Fibroblast of lung (primary cell): ENCODE data around the gene PTRH1. TPM values are rescaled to one million over a fixed set of nuclear protein-coding genes. Genes with fewer than 3 reads are reported as not detected.

ENCODE experiments used
- DNase-seq, 2 donors: peaks; one replicate each; pipeline versions ENCODE4 v3.0.0 to v3.0.0-alpha.2; 2010; ENCODE audit warnings: low read depth in 2 of 2
- H2AFZ ChIP-seq: 2 replicates; pipeline ENCODE4 v1.5.1; 2012; ENCODE audit warnings: low read length, control low read depth, inconsistent platforms
- H3K27ac ChIP-seq: 2 replicates; pipeline ENCODE4 v1.5.1; 2011; ENCODE audit warnings: low read length, control low read depth; ENCODE audit not compliant: insufficient read depth
- H3K27me3 ChIP-seq: 2 replicates; pipeline ENCODE4 v1.5.1; 2011; ENCODE audit warnings: mild to moderate bottlenecking, low read length; ENCODE audit not compliant: control insufficient read depth, insufficient read depth
- H3K36me3 ChIP-seq: 2 replicates; pipeline ENCODE4 v1.5.1; 2011; ENCODE audit warnings: low read length; ENCODE audit not compliant: control insufficient read depth, insufficient read depth
- H3K4me1 ChIP-seq: 2 replicates; pipeline ENCODE4 v1.5.1; 2011; ENCODE audit warnings: low read length; ENCODE audit not compliant: control insufficient read depth, insufficient read depth; ENCODE audit errors: extremely low read depth
- H3K4me2 ChIP-seq: 2 replicates; pipeline ENCODE4 v1.5.1; 2011; ENCODE audit warnings: low read length, control low read depth; ENCODE audit not compliant: insufficient read depth; ENCODE audit errors: extremely low read depth
- H3K4me3 ChIP-seq, 4 experiments: fragments of 200-600 bp in 1 of 4; sonication (generic) in 1 of 4; replicated peaks in 1 of 4; 2 replicates each; pipeline ENCODE4 v1.5.1; 2011 to 2016; ENCODE audit warnings: low read length in 4 of 4, low read depth in 3 of 4, mild to moderate bottlenecking in 3 of 4, control low read depth in 2 of 4, inconsistent platforms in 1 of 4, mixed read lengths in 1 of 4; ENCODE audit not compliant: insufficient read depth in 1 of 4; ENCODE audit errors: control extremely low read depth in 1 of 4
- H3K79me2 ChIP-seq: 2 replicates; pipeline ENCODE4 v1.5.1; 2012; ENCODE audit warnings: mild to moderate bottlenecking, low read length, inconsistent platforms; ENCODE audit not compliant: control insufficient read depth, insufficient read depth
- H3K9ac ChIP-seq: 2 replicates; pipeline ENCODE4 v1.5.1; 2011; ENCODE audit warnings: mild to moderate bottlenecking, low read length, control low read depth; ENCODE audit not compliant: insufficient read depth
- H3K9me3 ChIP-seq: 2 replicates; pipeline ENCODE4 v1.5.1; 2012; ENCODE audit warnings: low read depth, low read length; ENCODE audit not compliant: control insufficient read depth, insufficient read depth
- H4K20me1 ChIP-seq: 2 replicates; pipeline ENCODE4 v1.5.1; 2011; ENCODE audit warnings: low read length; ENCODE audit not compliant: control insufficient read depth, insufficient read depth; ENCODE audit errors: extremely low read depth
- CTCF ChIP-seq, 2 donors: IDR thresholded peaks in 1 of 2; conservative IDR thresholded peaks in 1 of 2; 1 replicate in 1 of 2; 2 replicates in 1 of 2; pipeline ENCODE4 v1.5.1; 2011 to 2012; ENCODE audit warnings: low read length in 2 of 2, control low read depth in 1 of 2, inconsistent platforms in 1 of 2, low read depth in 1 of 2, mild to moderate bottlenecking in 1 of 2
- EZH2 ChIP-seq: IDR thresholded peaks from 2 replicates; pipeline ENCODE4 v1.5.1; 2012; ENCODE audit warnings: low read length, control low read depth, mild to moderate bottlenecking; ENCODE audit errors: missing control alignments
- polyA plus RNA-seq, 2 donors: library from polyadenylated mRNA; depleted of rRNA in 1 of 2; stranded (reverse) in 1 of 2; unstranded in 1 of 2; fragments of >200 nt; gene quantifications; 2 replicates each; pipeline ENCODE4 v1.2.1, GENCODE V29; 2011 to 2012; ENCODE audit warnings: missing spikeins in 1 of 2
- total RNA-seq: library from RNA; depleted of rRNA; stranded (reverse); fragments of >200 nt; gene quantifications from 2 replicates; pipeline ENCODE4 v1.2.1, GENCODE V29; 2014

PTRH1 gene
- total and polyA plus RNA-seq, 2 donors (not counting 1 experiment from before 2014, with no cell fraction given), result 4.9 to 26.1 TPM

- TF ChIP-seq EZH2 (no peak), CTCF (conservative IDR thresholded peaks at IDR 0.05 in 1 of 2, IDR thresholded peaks at IDR 0.05 in 1 of 2; ENCODE audit: low read depth in 1 of 2, low read length in 2 of 2) (no peak)
- no peak overlapping the region for H3K4me3 ChIP-seq
- peak in 1 of 2 donors; percentile 38 for DNase-seq
- no peak overlapping the region for H3K27ac ChIP-seq
- H3K4me1 ChIP-seq, result peaks cover 2% of the 10 kb centered on the region
- no peak overlapping the region for H3K9ac ChIP-seq
- H3K79me2 ChIP-seq, result no peaks in the 10 kb centered on the region
- H3K9me3 ChIP-seq, result no peaks in the 10 kb centered on the region
- H2AFZ ChIP-seq, result no peak overlapping the region
- no peaks in the 10 kb centered on the region for H4K20me1 ChIP-seq
- H3K27me3 ChIP-seq, result no peaks in the 10 kb centered on the region
- H3K4me2 ChIP-seq, result no peak overlapping the region
- peaks cover 18% of the 10 kb centered on the region for H3K36me3 ChIP-seq
These were observed 48.2 kb downstream of the PTRH1 start for GRCh38 chr9:127667127-127667844.

GRCh38 chr9:127664678-127665507, 50.6 kb downstream of the PTRH1 start:
- no peak overlapping the region for H3K27ac ChIP-seq
- peaks cover 15% of the 10 kb centered on the region for H3K36me3 ChIP-seq
- TF ChIP-seq EZH2 (no peak), CTCF (conservative IDR thresholded peaks at IDR 0.05 in 1 of 2, IDR thresholded peaks at IDR 0.05 in 1 of 2; ENCODE audit: low read depth in 1 of 2, low read length in 2 of 2) (no peak)
- no peaks in the 10 kb centered on the region for H4K20me1 ChIP-seq
- H3K4me1 ChIP-seq, result peaks cover 2% of the 10 kb centered on the region
- H3K4me2 ChIP-seq, result no peak overlapping the region
- no peak for DNase-seq
- H3K27me3 ChIP-seq, result no peaks in the 10 kb centered on the region
- H2AFZ ChIP-seq, result no peak overlapping the region
- no peaks in the 10 kb centered on the region for H3K79me2 ChIP-seq
- no peaks in the 10 kb centered on the region for H3K9me3 ChIP-seq
- no peak overlapping the region for H3K9ac ChIP-seq
- no peak overlapping the region for H3K4me3 ChIP-seq

GRCh38 chr9:127664324-127664677, 51.2 kb downstream of the PTRH1 start:
- Histone ChIP-seq H3K9ac (no peak overlapping the region), H2AFZ (no peak overlapping the region), H4K20me1 (no peaks in the 10 kb centered on the region), H3K4me3 (no peak overlapping the region), H3K4me1 (peaks cover 2% of the 10 kb centered on the region), H3K27ac (no peak overlapping the region), H3K79me2 (no peaks in the 10 kb centered on the region), H3K27me3 (no peaks in the 10 kb centered on the region), H3K4me2 (no peak overlapping the region), H3K36me3 (peaks cover 12% of the 10 kb centered on the region), H3K9me3 (no peaks in the 10 kb centered on the region)
- no peak for DNase-seq
- TF ChIP-seq EZH2, result no peak
- no peak for TF ChIP-seq CTCF (conservative IDR thresholded peaks at IDR 0.05 in 1 of 2, IDR thresholded peaks at IDR 0.05 in 1 of 2; ENCODE audit: low read depth in 1 of 2, low read length in 2 of 2)
